Pancreas (tissue), 10 donors: ENCODE data around the gene SNX5. TPM values are rescaled to one million over a fixed set of nuclear protein-coding genes. Genes with fewer than 3 reads are reported as not detected.

ENCODE experiments used
- ATAC-seq, 4 donors: fragments of 200-7000 bp; cut with Tn5 transposase; one replicate each; pipeline versions ENCODE4 v1.8.0 to v1.9.1; 2020; ENCODE audit warnings: mild to moderate bottlenecking in 4 of 4, moderate library complexity in 4 of 4
- DNase-seq, 6 donors: peaks; one replicate each; pipeline ENCODE4 v3.0.0-alpha.2; 2020
- FAIRE-seq: peaks from 2 replicates; lab custom pipeline; 2012; peaks lifted over from hg19 to GRCh38; lab: Jason Lieb, UNC
- H3K27ac ChIP-seq, 4 donors: fragments of 200-600 bp; sonication (generic); 1 replicate in 3 of 4; 2 replicates in 1 of 4; pipeline versions ENCODE4 v1.5.0 to v1.8.0; 2020
- H3K27me3 ChIP-seq, 4 donors: fragments of 200-600 bp; one replicate each; pipeline ENCODE4 v1.8.0; 2021
- H3K36me3 ChIP-seq, 3 donors: fragments of 200-600 bp; sonication (generic) in 1 of 3; one replicate each; pipeline versions ENCODE4 v1.5.0 to v1.8.0; 2020 to 2021
- H3K4me1 ChIP-seq, 3 donors: fragments of 200-600 bp; one replicate each; pipeline ENCODE4 v1.8.0; 2021
- H3K4me3 ChIP-seq, 4 donors: fragments of 200-600 bp; sonication (generic) in 2 of 4; one replicate each; pipeline versions ENCODE4 v1.5.0 to v1.8.0; 2020 to 2021
- H3K9me3 ChIP-seq, 4 donors: fragments of 200-600 bp; one replicate each; pipeline ENCODE4 v1.8.0; 2021
- WGBS, 2 donors: extraction: QIAGEN DNeasy Blood & Tissue Kit; methylation state at CpG; one replicate each; pipeline ENCODE4 v1.1.7; 2013; 5-methylcytosine and 5-hydroxymethylcytosine counted together
- intact Hi-C, 3 donors: fragments of 100-400 bp; cut with DNase I; formaldehyde crosslinking; loops; one replicate each; pipeline versions ENCODE4 v1.11.1 to v1.14.2; 2022
- polyA plus RNA-seq, 2 donors: library from polyadenylated mRNA; stranded (reverse); fragments of 200-250 nt; gene quantifications; one replicate each; pipeline ENCODE4 v1.2.3, GENCODE V29; 2013
- total RNA-seq, 6 donors: library from RNA; stranded (reverse); fragmentation: NEBNext Ultra II Directional in 4 of 6; extraction: Animal tissue kit (Norgen Biotek cat#: 25700) in 4 of 6; gene quantifications; one replicate each; pipeline versions ENCODE4 v1.2.1 to v1.2.4, GENCODE V29; 2021 to 2023
- TF ChIP-seq, protein P1 (sequence below), 4 donors: fragments of 200-600 bp; sonication (generic) in 3 of 4; IDR thresholded peaks; one replicate each; pipeline versions ENCODE4 v1.5.0 to v1.8.0; 2021; ENCODE audit warnings: antibody characterized with exemption in 4 of 4
- donor health status: healthy with polysubstance abuse.
- donor health status: DM: no; HTN: no; CAD: no; lungs with moderate emphysema.
- donor health status: DM: no; HTN: no; CAD: no.
- donor health status: control.
- donor health status: control.
- donor health status: Bipolar disorder and iron deficiency.
- donor health status: DM: yes; HTN: yes; CAD: no.
- donor health status: DM: no; HTN: no; CAD: no.
- donor health status: DM: no; HTN: no; CAD: no.
- donor health status: DM: yes; HTN: yes; CAD: no.

SNX5 gene
- total and polyA plus RNA-seq, 8 donors, result 20.5 to 38.4 (median 31.1) TPM

DNA sequence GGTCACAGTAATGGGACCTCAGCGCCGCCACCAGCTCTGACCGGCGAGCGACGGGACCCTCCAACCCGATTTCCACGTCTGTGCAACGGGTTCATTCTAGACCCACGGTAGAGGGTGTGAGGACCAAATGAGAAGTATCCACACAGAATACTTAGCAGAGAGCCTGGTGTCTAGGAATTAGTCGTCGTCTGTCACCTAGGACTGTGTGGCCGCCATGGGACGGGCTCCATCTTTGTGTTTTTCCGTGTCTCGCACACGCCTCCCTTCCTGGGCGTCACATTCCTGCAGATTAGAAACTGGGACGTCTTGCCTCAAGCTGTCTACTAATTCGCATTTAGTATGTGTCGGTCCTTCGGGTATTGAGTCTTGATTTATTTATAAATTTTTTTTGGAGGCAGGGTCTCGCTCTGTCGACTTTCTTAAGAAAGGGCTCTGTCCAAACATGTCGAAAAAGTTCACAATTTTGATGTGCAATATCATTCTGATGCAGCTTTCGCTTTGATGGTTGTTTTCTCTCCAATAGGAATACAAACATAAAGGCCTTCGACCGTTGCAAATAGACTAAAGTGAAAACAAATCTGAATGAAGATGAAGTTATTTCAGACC, 787 bp upstream of the SNX5 start:
- Histone ChIP-seq H3K4me1 (peaks cover 25 to 46% (median 25%) of the 10 kb centered on the region in 3 donors), H3K27ac (peak overlapping the region; percentile 91 to 99 (median 96)), H3K4me3 (peak overlapping the region; percentile 79 to 97 (median 86)), H3K27me3 (no peaks in the 10 kb centered on the region), H3K36me3 (no peaks in the 10 kb centered on the region), H3K9me3 (no peaks in the 10 kb centered on the region)
- peak in 3 of 6 donors; percentile 12 to 55 (median 46) for DNase-seq
- ATAC-seq, result peak; percentile 23 to 40 (median 36)
- WGBS, 2 donors, result 0% methylated on average over 28 of the region's 28 CpGs
- intact Hi-C loops, result no loop called here
- TF ChIP-seq, protein P1, sequence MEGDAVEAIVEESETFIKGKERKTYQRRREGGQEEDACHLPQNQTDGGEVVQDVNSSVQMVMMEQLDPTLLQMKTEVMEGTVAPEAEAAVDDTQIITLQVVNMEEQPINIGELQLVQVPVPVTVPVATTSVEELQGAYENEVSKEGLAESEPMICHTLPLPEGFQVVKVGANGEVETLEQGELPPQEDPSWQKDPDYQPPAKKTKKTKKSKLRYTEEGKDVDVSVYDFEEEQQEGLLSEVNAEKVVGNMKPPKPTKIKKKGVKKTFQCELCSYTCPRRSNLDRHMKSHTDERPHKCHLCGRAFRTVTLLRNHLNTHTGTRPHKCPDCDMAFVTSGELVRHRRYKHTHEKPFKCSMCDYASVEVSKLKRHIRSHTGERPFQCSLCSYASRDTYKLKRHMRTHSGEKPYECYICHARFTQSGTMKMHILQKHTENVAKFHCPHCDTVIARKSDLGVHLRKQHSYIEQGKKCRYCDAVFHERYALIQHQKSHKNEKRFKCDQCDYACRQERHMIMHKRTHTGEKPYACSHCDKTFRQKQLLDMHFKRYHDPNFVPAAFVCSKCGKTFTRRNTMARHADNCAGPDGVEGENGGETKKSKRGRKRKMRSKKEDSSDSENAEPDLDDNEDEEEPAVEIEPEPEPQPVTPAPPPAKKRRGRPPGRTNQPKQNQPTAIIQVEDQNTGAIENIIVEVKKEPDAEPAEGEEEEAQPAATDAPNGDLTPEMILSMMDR (IDR thresholded peaks at IDR 0.05), result no peak
- FAIRE-seq, result no peak

DNA sequence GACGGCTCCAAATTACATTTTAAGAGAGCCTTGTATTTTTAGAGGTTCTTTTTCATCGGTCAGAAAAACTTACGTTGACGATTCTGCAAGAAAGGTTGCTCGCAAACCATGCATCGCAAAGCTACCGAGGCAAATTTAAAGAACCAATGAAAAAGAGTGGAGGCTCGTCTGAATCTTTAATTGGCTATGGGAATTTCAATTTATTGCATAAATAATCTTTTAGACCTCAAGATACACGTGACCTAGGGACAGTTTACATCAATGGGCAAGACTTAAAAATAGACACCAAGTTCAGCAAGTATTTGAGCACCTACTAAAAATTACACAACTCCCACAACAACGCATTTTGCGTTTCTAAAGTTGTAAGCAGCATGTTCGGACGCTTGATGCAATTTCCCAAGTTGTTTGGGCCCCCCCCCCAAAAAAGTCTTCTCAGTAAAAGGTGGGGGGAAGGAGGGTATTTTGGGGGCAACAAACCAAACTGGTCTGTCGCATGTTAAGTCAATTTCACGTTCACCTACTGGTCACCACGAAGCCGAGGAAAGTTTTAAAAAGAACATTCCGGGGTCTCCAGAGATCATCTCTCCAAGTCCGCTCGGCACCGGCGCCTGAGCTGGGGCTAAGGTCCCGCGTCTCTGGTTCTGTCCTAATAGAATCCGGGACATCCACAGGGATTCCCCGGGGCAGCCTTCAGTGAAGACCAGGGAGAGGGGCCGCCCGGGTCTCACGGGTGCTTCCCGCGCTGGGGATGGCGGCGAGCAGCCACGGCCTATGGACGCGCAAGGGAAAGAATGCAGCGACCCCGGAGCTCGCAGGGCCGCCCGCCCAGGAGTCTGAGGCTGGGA, 851 bp downstream of the SNX5 start:
- Histone ChIP-seq H3K4me3 (peak overlapping the region; percentile 79 to 97 (median 86)), H3K4me1 (peaks cover 25 to 44% (median 25%) of the 10 kb centered on the region in 3 donors), H3K36me3 (no peaks in the 10 kb centered on the region), H3K9me3 (no peaks in the 10 kb centered on the region), H3K27me3 (no peaks in the 10 kb centered on the region), H3K27ac (peak overlapping the region; percentile 91 to 99 (median 96))
- intact Hi-C loops, result no loop called here
- WGBS, 2 donors, result 0% methylated on average over 41 of the region's 41 CpGs
- FAIRE-seq (no peak), ATAC-seq (peak in 3 of 4 donors; percentile 0 to 4 (median 0)), DNase-seq (peak in 1 of 6 donors; percentile 7)
- TF ChIP-seq, protein P1 (IDR thresholded peaks at IDR 0.05), result no peak

DNA sequence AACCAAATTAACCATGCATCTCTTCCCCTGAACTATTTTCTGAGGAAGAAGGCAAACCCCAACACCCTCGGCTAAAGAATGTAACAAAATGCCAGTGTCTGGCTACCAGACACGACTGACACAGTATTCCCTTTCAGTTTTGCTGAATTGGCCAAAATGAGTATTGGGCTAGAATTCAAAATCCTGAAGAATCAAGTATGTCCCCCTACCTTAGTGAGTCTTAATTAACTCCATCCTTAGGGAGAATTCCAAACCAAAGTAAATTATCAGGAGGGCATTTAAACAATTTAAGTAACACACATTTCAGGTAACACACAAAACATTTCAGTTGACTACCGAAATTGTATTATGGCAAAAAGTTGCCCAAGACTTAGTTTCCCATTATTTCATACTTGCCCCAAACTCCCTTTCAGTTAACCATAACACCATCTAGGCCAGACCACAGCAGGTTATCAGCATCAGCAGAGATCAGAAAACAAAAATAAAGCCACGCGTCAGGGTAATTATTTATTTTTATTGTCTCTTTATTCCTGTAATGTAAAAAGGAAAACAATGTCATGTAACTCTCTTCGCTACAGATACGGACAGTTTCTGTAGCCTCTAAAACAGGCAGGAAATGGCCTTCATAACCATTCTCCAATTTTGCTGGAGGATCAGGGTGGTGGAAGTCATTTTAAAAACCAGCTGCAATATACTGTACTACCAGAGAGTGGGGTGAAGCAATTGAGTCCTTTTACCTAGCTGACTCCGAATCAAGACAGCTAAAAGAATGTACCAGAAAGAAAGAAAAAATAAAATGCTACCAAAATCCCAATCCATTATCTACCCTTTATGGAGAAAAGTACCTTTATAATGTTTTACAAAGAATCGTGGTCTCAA, 1.9 kb downstream of the SNX5 start:
- FAIRE-seq, result no peak
- Histone ChIP-seq H3K4me1 (peaks cover 15 to 37% (median 21%) of the 10 kb centered on the region in 3 donors), H3K9me3 (no peaks in the 10 kb centered on the region), H3K27me3 (no peaks in the 10 kb centered on the region), H3K4me3 (peak overlapping the region in 2 of 4 donors; percentile 80 to 91), H3K36me3 (no peaks in the 10 kb centered on the region), H3K27ac (peak overlapping the region in 2 of 4 donors; percentile 98 to 99)
- TF ChIP-seq, protein P1 (IDR thresholded peaks at IDR 0.05), result no peak
- DNase-seq, result no peak
- 10 to 16% methylated on average over 9 of the region's 9 CpGs for WGBS, 2 donors
- no peak for ATAC-seq
- intact Hi-C loops, result no loop called here

DNA sequence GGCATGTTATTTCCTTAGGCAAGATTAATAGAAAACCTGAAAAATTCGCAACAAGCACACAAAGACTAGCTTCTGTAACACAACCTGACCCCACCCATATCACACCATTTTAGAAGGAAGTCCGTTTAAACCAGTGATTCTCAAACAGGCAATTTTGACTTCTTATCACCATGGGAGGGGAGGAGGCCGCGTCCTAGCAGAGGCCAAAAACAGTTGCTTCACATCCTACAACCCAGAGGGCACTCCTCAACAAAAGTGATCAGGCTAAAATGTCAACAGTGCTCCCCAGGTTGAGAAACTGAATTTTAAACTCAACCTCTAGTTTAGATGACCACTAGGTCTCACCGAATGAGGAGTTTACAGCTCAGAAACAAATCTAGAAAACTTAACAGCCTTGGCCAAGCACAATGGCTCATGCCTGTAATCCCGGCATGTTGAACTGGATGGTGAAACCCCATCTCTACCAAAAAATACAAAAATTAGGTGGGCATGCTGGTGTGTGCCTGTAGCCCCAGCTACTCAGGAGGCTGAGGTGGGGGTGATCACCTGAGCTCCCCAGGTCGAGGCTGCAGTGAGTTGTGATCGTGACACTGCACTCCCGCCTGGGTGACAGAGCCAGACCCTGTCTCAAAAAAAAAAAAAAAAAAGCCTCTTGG, 3.4 kb downstream of the SNX5 start:
- intact Hi-C loops, result no loop called here
- no peaks in the 10 kb centered on the region for H3K9me3 ChIP-seq

More for the DNA sequence above, 3.4 kb downstream of the SNX5 start:
- Histone ChIP-seq H3K27ac (peak overlapping the region in 2 of 4 donors; percentile 19 to 98), H3K4me1 (peaks cover 2 to 30% (median 21%) of the 10 kb centered on the region in 3 donors), H3K36me3 (no peaks in the 10 kb centered on the region), H3K27me3 (no peaks in the 10 kb centered on the region), H3K4me3 (no peak overlapping the region)
- FAIRE-seq (no peak), ATAC-seq (no peak), DNase-seq (no peak)
- TF ChIP-seq, protein P1 (IDR thresholded peaks at IDR 0.05), result no peak
- WGBS, 2 donors, result 70 to 82% methylated on average over 9 of the region's 9 CpGs
